ENCODE results near the gene PRKAG1. TPM values are rescaled to one million over a fixed set of nuclear protein-coding genes. Genes with fewer than 3 reads are reported as not detected.

PRKAG1 gene
- total RNA-seq, 1 experiment from 2014 or later: 71.9 TPM

DNA sequence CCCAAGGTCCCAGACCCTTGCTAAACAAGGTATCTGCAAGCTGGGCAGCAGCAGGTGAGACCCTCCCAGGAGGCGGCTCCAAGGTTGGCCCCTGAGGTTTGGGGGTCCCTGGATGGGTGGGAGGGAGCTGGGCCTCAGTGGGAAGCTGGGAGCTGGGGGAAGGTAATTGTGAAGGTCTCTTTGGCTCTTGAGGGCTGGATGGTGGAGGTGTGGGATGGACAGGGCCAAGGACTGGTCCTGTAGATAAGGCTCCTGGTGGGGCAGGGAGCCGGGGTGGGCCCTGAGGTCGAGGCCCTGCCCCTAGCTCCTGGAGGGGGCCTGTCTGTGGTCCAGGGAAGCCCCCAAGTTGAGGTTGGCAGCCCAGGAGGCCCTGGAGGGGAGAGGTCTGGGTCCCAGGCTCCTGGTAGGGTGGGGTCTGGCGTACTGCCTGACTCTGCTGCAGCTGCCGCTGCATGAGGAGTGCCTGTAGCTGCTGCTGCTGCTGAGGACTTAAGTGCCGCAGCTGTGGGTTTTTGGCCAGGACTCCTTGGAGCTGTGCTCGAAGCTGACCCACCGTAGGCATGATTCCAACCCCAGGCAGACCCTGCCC lies 13.1 kb upstream of the PRKAG1 start:
- no peak for DNase-seq (ENCODE audit: low spot score)

DNA sequence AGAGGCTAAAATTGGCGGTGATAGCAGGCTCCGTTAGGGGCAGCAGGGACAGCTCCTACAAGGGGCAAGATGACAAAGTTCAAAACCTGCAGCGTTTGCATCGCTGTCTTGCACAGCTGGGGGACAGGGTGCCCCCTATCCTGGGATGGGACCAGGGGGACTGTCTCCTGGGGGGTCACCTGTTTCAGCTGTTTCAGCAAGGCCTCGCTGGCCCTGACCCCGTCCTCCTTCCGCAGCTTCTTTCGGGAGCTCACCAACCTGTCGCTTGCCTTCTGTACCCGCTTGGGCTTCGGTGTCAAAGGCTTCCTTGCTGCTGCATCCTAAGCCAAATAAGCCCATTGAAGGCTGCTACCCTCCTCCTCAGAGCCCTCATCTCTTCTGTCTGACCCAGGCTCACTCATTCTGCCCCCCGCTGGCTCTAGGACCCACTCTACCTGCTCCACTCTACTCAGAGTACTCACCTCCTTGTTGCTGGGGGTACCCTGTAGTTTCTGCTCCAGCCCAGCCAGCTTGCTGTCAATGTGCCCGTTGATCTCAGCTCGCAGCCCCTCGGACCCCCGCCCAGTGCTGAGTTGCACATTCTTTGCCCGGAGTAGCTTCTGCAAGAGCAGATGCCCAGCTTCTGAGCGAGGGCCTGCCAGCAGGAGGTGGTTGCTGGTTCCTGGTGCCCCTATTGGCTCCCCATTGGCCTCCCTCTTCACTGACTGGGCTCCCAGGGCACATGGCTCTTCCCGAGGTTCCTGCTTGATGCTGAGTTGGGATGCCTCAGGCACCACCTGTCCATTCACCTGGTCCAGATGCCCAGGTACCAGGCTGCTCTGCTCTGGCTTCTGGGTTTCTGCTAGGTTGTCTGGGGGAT lies 12.4 kb upstream of the PRKAG1 start:
- no peak for DNase-seq (ENCODE audit: low spot score)

DNA sequence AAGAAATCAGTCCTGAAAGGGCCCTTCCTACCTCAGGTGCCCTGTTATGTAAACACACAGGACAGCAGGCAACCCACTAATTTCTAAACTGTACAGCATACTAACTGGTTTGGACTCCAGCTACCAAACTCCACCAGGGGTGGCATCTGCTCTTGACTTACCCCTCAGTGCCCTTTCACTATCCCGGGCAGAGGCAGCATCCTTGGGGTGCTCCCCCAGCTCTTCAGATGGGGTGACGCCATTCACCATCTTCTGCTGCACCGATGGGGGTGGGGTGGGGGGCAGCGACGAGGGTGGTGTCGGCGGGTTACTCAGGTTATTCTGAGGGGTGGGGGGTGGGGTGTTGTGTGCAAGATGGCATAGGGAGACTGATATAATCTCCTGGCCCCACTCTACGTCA lies 11.5 kb upstream of the PRKAG1 start:
- DNase-seq (ENCODE audit: low spot score): no peak

DNA sequence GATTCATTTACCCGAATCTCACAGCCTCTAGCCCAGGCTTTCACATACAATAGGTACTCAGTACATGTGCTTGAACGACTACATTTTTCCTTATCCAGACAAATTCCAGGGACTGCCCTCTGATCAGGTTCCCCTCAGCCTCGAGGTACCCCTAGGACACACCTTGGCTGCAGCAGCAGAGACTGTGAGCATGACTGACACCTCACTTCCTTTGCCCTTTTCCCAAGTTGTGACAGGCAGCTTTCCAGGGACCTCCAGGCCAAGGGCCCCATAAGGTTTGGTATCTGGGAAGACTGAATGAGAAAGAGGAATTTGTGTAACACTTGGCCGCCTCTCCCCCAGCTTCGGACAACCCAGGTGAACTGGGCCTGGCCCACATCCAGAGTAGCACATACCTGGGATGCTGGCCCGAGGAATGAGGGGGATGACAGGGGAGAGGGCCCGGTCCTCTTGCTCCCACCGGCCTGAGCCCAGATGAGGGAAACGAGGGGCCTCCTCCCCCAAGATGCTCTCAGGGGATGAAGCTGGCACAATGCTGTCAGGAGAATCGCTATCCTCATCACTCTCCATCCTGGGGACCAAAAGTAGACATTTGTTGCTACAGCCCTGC lies 10.2 kb upstream of the PRKAG1 start:
- no peak for DNase-seq (ENCODE audit: low spot score)

DNA sequence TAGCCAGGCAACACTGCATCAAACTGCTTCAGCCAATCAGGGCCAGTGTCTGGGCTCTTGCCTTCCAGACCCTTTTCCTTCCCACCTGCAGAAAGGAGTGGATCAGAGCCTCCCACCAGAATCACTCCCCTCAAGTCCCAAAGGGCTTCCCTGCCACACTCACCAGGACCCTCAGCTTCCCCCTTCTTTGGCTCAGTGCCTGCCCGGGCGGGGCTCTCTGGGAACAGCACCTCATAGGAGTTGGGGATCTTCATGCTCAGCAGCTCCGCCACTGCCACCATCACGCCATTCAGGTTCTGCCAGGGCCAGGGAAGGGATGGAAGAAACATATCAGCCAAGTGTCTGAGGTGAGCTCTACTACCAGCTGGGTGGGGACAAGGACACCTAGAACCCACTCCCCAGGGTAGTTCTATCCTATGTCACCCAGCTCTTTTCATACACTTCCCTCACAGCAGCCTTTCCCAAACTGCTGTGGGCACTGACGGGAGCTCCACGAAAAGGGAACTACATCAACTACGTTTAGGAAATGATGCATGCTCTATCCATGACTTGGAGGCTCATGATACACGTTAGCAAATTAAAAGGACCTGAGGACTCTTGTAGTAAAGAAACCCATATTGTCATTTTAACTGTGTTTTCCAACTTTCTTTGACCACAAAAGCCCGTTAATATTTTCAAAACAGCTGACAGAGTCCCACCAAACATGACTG lies 9.4 kb upstream of the PRKAG1 start:
- DNase-seq (ENCODE audit: low spot score): no peak

DNA sequence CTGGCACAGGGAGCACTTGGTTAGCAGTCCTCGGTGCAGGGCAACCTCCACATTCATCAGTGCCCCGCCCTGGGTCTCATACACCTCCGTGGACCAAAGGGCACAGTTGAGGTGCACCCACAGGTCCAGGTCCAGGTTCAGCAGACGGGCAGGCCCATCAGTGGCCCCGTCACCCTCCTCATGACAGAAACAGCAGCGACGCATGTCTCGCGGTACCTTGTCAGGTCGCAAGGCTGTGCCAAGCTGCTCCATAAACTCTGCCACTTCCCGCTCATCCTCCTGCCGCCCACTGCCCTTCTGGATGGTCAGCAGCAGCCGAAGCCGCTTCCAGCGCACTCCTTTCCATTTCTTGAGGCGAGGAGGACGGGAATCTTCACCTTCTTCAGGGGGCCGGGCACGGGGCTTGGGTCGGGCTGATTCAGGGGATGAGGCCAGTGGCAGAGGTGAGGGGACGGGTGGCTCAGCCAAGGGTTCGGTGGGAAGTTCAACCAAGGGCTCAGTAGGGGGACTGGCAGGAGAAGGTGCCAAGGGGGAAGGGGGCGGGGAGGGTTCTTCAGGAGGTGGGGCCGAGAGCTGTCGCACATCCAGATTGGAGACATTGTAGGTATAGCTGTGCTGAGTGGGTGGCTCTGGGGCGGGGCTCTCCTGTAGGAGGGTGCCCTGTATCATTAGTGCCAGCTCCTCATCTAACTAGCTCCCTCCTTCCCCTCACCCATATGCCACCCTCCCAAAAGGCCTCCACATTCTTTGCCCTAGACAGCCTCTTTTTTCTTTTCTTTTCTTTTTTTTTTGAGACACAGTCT lies 8.3 kb upstream of the PRKAG1 start:
- no peak for DNase-seq (ENCODE audit: low spot score)

DNA sequence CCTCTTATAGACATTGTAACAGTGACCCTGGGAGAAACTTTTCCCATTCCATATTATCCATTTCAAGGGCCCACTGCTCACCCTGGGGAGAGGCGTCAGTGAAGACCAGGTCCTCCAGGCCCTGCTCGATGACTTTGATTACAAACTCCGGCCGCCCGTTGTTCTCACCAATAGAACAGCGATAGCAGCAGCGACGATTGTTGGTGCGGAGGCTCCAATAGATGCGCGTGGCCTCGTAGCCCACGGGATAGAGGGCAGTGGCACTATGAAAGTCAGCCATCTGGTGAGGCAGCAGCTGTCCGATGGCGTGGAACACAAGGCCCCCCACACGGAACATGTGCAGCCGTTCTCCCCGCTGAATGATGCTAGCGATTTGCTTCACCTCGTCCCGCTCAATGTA lies 7.5 kb upstream of the PRKAG1 start:
- no peak for DNase-seq (ENCODE audit: low spot score)

DNA sequence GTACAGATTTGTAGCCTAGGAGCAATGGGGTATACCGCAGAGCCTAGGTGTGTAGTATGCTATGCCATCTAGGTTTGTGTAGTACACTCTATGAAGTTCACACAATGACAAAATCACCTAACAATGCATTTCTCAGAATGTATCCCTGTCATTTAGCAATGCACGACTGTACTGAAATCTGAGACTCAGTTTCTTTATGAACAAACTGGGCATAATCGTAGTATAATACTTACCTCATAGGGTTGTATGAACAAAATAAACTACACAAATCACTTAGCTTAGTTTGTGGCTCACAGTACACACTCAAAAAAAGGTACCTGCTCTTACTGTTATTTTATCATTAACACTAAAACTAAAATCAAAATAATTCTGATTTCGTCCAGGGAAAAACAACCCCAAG lies 6.9 kb upstream of the PRKAG1 start:
- no peak for DNase-seq (ENCODE audit: low spot score)

DNA sequence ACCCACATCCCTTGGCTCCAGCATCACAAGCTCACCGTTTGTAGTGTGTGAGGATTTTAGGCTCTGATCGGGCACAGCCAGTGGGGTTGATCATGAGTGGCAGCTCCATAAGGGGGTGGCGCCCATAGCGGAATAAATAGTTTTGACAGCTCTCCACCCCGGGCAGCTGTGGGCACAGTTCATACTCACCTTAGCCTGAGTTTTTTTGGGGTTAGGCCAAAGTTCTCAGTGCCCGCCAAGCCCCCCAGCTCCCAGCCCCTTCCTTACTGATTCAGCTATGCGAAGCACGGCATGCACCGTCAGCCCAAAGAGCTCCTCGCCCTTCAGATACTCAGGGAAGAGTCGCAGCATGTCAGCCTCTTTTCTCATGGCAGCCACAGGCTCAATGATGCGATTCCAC lies 6.0 kb upstream of the PRKAG1 start:
- DNase-seq (ENCODE audit: low spot score): no peak

DNA sequence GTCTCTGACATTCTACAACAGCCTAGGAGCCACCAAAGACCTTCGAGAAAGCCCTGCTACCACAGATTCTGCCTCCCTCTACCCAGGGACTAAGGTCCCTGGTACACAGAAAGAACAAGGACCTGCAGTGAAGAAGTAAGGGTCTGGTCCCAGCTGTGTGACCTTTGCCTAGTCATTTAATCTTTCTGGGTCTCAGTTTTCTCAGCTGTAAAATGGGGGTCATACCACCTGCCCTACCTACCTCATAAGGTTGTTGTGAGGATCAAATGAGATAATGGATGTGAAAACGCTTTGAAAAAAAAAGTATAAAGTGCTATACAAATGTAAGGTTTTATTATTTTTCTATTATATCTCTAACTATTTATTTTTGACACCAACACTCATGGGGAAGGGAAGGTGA lies 5.2 kb upstream of the PRKAG1 start:
- DNase-seq (ENCODE audit: low spot score): no peak

DNA sequence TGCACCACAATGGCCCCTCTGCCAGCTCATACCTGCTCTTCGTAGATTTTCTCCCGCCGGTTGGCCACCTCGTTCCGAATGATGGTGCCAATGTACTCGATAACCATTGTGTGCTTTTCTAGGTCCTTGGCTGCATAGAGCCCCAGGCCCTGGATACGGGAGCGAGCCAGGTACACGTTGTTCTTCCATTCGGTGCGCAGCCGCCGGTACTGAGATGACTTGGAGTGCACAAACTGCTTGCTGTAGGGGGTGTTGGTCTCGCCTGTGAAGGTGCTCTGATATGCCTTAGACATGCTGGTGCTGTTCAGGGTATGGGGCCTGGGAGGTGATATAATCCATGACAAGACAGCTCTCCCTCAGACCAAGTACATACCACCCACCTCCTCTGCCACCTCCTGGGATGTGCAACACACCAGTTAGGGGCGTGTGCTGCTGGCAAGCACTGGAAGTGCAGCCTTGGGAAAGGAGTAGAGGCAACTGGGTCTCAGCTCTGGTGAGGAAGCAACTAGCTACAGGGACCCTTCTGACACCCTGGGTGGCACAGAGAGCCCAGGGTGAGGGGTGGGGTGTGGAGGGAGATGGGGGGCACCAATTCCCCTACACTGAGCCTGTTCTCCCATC lies 4.1 kb upstream of the PRKAG1 start:
- DNase-seq (ENCODE audit: low spot score): no peak

DNA sequence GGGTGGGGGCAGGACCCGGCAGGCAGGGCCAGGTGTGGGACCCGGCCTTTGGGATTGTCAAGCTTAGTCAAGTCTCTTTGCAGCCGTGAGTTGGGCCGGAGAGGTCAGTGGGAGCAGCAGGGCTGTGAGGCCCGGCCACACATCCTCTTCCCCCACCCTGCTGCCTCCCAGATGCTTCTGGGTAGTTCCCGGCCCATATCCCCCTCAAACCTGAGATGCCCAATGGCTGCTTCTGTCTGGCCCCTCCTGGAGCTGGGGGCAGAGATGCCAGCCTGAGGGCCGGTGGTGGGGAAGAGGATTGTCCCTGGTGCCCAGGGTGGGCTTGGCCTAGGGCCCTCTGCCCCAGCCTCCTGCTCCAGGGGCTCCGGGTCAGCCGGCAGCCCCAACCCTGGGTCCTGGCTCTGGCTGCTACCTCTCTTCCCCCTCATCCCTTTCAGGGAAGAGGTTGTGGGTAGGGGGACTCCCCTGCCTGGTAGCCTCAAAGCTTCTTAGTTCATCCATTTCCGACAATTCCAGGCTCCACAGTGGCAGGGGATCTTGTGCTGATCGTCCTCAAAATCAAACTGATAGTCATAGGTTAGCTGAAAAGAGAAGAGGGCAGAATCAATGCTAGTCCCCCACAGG lies 2.8 kb upstream of the PRKAG1 start:
- no peak for DNase-seq (ENCODE audit: low spot score)

DNA sequence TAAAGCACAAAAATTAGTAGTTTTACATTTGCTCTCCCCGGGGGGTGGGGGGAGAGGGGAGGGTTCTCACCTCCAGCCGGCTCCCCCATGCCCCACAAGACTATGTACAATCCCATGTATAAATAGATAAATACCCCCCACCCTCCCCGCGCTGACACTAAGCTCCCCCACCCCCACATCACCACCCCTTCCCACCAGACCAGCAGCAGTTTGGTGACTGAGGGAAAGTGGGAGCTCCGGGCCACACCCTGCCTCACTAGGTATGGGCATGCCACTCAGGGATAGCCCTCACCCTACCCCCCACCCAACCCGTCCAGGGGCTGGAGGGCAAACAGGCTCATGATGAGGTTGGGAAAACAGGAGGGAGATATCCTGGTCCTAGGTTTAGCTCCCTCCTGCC lies 1.9 kb upstream of the PRKAG1 start:
- DNase-seq (ENCODE audit: low spot score): no peak

DNA sequence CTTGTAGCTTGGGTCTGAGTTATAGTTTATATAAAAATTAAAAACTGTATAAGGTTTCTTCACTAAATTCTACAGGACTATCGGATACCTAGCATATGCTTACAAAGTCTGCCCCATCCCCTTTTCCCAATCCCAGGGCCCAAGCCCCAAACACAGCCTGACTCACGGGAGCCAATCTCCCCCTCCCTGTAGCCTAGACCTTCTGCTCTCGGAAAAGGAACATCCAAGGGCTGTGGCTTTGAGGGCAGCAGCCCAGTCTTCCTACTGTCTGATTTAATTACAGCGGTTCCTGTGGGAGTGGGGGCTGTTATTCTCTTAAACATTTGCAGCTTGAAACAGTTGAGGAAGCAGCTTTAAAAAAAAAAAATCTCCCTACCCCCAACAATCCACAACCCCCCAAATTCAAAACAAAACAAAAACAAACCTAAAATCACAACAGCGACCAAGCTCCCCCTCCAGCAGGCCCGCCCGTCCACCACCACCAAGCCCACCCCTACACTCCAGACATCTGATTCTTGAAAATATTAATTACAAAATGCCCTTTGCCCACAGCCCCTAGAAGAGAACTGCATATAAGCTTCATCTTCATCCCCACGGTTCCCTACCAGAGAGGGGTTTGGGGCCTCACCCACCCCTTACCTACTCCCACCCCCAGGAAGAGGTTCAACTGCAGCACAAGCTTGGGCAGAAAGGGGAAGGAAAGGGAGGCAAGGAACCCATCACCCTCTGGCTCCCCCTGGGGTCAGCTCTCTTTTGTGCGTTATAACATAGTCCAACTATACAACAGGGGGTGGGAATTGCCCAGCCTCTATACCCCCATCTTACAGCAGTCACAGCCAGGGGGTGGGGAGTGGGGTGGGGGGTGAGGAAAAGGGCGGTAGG lies 1.1 kb upstream of the PRKAG1 start:
- DNase-seq (ENCODE audit: low spot score): peak; percentile 35

DNA sequence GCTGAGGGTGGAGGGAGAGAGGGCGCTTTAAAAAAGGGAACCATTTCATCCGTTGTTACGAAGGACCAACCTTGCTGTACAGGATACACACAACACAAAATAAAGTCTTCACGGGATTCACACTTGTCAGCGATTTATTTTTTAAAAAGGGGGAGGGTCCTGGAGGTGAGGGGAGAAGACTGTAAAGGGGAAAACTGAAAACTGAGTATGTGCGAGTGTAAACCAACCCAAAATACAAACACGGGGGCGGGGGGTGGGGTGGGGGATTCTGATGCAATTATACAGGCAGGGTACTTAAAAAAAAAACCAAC lies 499 bp upstream of the PRKAG1 start:
- DNase-seq (ENCODE audit: low spot score): no peak

DNA sequence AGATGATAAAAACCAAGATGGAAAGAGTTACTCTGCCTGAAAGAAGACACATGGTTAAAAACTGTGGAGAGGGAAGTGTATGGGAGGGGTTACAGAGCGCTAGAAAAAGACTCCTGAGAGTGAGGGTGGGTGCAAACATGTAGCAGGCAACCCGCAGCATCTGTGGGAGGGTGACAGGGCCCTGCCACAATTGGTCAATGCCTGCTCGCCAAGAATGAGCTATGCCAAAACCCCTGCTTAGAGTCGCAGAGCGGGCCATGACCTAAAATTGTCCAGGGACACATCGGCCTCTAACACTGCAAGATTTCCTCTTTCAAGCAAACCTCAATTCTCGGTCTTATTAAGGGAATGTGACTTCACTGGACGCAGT lies 700 bp downstream of the PRKAG1 start:
- peak; percentile 24 for DNase-seq (ENCODE audit: low spot score)

DNA sequence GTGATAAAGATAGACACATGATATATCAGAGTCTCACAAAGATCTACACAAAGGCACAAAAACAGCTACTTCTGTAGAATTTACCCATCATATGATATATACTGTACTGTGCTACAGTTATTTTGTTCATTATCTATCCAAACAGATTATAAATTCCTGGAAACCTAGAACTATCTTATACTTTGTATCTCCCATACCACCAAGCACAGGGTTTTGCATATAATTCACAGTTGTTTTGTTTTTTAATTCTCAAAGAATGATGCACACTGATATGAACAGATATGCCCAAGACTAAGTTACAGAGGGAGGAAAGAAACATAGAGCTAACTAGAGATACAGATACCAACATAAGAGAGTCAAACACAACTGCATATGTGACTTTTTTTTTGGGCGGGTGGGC lies 3.4 kb downstream of the PRKAG1 start:
- DNase-seq (ENCODE audit: low spot score): no peak

DNA sequence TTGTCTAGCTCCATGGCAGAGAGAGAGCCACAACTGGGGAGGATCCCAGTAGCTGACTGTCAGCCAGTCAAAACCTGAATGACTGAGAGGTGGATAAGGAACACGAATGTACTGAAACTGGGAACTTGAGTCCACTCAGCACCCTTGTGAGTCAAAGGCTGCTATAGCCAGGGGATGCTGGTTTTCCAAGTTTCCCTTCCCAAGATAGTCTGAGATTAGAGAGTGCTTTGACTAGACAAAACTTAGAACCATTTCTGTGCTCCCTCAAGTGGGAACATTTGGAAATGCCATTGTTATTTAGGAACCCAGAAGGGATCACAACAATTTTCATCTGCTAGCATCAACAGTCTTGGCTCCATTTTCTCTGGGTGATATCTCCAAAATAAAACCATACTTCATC lies 4.0 kb downstream of the PRKAG1 start:
- peak; percentile 10 for DNase-seq (ENCODE audit: low spot score)

DNA sequence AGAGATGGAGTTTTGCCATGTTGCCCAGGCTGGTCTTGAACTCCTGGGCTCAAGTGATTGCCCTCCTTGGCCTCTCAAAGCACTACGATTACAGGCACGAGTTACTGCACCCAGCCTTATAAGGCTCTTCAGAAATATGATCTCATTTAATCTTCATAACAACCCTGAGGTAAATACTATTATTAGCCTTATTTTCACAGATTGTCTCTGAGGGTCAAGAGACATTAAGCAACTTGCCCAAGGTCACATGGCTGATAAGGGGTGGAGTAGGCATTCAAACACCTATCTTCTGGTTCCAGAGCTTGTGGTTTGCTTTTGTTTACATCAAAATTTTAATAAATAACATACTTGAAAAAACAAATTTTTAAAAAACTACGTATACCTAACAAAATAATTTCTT lies 5.1 kb downstream of the PRKAG1 start:
- no peak for DNase-seq (ENCODE audit: low spot score)

DNA sequence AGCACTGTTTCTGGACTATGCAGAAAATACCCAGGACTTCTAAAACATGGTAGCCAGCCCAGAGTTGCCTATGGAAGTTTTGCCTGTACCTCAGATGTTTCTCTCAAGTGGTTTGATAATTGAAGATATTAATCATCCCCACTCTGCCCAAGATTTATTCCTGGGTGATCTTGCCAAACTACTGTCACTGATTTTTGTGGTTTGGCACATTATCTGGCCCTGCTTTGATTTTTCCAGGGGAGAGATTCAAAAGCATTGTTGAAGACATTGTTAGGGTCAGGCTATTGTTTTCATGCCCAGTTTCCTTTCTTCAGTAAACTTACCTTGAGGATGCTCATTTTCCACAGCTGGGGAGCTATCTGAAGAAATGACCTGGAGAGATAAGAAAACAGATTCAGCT lies 5.8 kb downstream of the PRKAG1 start:
- DNase-seq (ENCODE audit: low spot score): no peak
